RWPE2 (cell line): ENCODE results near the gene INTU.

Experiments
- ATAC-seq: fragments of 200-7000 bp; cut with Tn5 transposase; 3 replicates; pipeline ENCODE4 v1.9.1; 2021; ENCODE audit warnings: low read depth
- DNase-seq: peaks from one replicate; pipeline ENCODE4 v3.0.0-alpha.2; 2020; ENCODE audit warnings: low spot score
- H3K27ac ChIP-seq: fragments of 450-650 bp; 2 replicates; pipeline ENCODE4 v1.5.1; 2017; ENCODE audit warnings: mild to moderate bottlenecking; ENCODE audit not compliant: poor library complexity, severe bottlenecking
- H3K27me3 ChIP-seq: fragments of 250-450 bp; sonication (Bioruptor Pico); 2 replicates; pipeline ENCODE4 v1.5.1; 2021; ENCODE audit warnings: mild to moderate bottlenecking, moderate library complexity; ENCODE audit not compliant: insufficient read depth, poor library complexity, severe bottlenecking
- H3K36me3 ChIP-seq: fragments of 250-450 bp; sonication (Bioruptor Pico); 2 replicates; pipeline ENCODE4 v1.5.1; 2020; ENCODE audit warnings: low read depth, mild to moderate bottlenecking, moderate library complexity
- H3K4me1 ChIP-seq: fragments of 250-450 bp; sonication (Bioruptor Pico); 2 replicates; pipeline ENCODE4 v1.5.1; 2021; ENCODE audit warnings: mild to moderate bottlenecking, moderate library complexity; ENCODE audit not compliant: insufficient read depth, poor library complexity, severe bottlenecking
- H3K4me3 ChIP-seq: fragments of 250-450 bp; sonication (Bioruptor Pico); 2 replicates; pipeline ENCODE4 v1.5.1; 2021; ENCODE audit warnings: mild to moderate bottlenecking, moderate library complexity; ENCODE audit not compliant: severe bottlenecking
- H3K9me3 ChIP-seq: fragments of 250-450 bp; sonication (Bioruptor Pico); 2 replicates; pipeline ENCODE4 v1.5.1; 2021; ENCODE audit warnings: mild to moderate bottlenecking, moderate library complexity; ENCODE audit not compliant: severe bottlenecking
- TF ChIP-seq, protein P1 (sequence below): fragments of 450-650 bp; IDR thresholded peaks from one replicate; pipeline ENCODE4 v1.5.1; 2017; ENCODE audit warnings: mild to moderate bottlenecking, moderate library complexity; ENCODE audit not compliant: poor library complexity, severe bottlenecking

Gene INTU

DNA sequence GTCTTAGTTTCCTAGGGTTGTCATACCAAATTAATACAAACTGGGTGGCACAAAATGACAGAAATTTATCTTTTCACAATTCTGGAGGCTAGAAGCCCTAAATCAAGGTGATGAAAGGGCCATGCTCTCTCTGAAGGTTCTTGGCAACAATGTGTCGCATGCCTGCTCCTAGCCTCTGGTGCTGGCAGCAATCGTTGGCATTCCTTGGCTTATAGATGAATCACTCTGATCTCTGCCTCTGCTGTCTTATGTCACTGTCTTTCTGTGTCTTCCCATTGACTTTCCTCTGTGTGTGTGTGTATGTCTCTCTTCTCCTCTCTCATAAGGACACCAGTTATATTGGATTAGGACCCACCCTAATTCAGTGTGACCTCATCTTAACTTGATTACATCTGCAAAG lies 15.9 kb upstream of the INTU start:
- DNase-seq (no peak), ATAC-seq (peak; percentile 14; the same call in 1 of the 3 replicates)
- H3K36me3 ChIP-seq = no peaks in the 10 kb centered on the region
- no peaks in the 10 kb centered on the region for H3K27me3 ChIP-seq
- no peaks in the 10 kb centered on the region for H3K9me3 ChIP-seq
- H3K27ac ChIP-seq = no peak overlapping the region
- TF ChIP-seq, protein P1, sequence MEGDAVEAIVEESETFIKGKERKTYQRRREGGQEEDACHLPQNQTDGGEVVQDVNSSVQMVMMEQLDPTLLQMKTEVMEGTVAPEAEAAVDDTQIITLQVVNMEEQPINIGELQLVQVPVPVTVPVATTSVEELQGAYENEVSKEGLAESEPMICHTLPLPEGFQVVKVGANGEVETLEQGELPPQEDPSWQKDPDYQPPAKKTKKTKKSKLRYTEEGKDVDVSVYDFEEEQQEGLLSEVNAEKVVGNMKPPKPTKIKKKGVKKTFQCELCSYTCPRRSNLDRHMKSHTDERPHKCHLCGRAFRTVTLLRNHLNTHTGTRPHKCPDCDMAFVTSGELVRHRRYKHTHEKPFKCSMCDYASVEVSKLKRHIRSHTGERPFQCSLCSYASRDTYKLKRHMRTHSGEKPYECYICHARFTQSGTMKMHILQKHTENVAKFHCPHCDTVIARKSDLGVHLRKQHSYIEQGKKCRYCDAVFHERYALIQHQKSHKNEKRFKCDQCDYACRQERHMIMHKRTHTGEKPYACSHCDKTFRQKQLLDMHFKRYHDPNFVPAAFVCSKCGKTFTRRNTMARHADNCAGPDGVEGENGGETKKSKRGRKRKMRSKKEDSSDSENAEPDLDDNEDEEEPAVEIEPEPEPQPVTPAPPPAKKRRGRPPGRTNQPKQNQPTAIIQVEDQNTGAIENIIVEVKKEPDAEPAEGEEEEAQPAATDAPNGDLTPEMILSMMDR = no peak
- no peaks in the 10 kb centered on the region for H3K4me1 ChIP-seq
- H3K4me3 ChIP-seq = no peak overlapping the region

DNA sequence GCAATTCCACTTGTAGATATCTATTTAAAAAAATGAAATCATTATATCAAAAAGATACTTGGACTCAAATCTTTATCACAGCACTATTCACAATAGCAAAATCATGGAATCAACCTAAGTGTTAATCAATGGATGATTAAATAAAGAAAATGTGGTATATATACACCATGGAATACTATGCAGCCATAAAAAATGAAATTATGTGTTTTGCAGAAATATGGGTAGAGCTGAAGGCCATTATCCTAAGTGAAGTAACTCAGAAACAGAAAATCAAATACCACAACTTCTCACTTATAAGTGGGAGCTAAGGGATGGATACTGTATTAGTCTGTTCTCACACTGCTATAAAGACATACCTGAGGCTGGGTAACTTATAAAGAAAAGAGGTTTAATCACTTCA lies 14.3 kb upstream of the INTU start:
- DNase-seq (no peak), ATAC-seq (no peak)
- no peaks in the 10 kb centered on the region for H3K27me3 ChIP-seq
- H3K4me3 ChIP-seq = no peak overlapping the region
- no peaks in the 10 kb centered on the region for H3K9me3 ChIP-seq
- H3K4me1 ChIP-seq = no peaks in the 10 kb centered on the region
- TF ChIP-seq, protein P1 = no peak
- H3K36me3 ChIP-seq = no peaks in the 10 kb centered on the region
- no peak overlapping the region for H3K27ac ChIP-seq

DNA sequence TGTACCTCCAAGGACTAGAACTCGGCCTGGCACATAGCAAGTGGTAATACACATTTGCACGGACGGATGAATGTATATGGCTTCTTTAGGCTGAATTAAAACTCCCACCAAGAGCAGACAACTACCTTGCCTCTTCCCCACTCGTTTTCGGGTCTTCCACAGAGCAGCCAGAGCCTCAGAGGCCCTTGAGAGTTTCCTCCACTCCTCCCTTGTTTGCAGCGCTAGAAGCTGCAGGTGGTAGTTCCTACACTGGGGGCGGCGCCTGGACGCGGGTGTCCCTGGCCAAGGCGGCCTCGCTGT lies 10.2 kb upstream of the INTU start:
- H3K4me3 ChIP-seq = peak overlapping the region; percentile 49
- DNase-seq (no peak), ATAC-seq (no peak)
- no peaks in the 10 kb centered on the region for H3K27me3 ChIP-seq
- H3K36me3 ChIP-seq = no peaks in the 10 kb centered on the region
- no peaks in the 10 kb centered on the region for H3K9me3 ChIP-seq
- H3K27ac ChIP-seq = no peak overlapping the region
- TF ChIP-seq, protein P1 = no peak
- no peaks in the 10 kb centered on the region for H3K4me1 ChIP-seq

DNA sequence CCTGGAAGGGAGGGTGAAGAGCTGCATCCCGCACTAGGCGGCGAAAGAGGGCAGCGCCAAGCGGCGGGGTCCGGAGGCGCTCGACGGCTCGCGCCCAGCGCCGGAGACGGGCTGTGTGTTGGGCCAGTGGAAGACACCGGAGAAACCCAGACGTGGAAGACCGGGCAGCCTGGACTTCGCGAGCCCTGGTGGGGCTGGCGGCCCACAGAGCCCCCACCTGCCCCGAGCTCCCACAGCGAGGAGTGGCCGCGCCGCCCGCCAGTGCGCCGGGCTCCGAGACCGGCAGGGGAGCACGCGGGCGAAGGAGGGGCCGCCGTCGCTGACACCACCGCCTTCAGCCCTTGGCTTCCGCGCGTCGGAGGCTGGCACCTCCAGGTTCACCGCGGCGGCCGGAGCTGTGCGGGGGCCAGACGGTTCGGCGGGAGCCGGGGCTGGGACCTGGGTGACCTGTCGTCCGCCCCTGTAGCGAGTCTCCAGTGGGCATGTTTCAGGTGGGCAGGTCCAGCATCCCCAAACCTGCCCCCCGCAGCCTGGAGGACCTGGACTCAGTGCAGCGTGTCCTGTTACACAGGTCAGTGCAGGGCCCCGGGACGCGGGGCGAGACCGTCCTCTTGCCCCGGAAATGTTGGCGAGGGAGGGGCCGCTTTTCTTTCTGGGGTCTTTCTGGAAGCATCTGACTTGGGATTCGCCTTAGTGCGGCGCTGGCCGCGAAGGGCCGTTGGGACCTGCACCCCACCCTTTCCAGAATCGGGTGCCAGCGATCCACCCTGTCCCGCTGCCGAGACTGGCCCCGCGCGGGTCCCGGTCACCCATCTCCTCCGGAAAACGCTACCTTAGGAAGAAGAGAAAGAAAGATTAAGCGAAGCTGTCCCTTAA lies 9.6 kb upstream of the INTU start:
- H3K9me3 ChIP-seq = no peaks in the 10 kb centered on the region
- no peaks in the 10 kb centered on the region for H3K36me3 ChIP-seq
- H3K27ac ChIP-seq = no peak overlapping the region
- peak overlapping the region; percentile 49 for H3K4me3 ChIP-seq
- no peaks in the 10 kb centered on the region for H3K4me1 ChIP-seq
- ATAC-seq (peak; percentile 94), DNase-seq (peak; percentile 66)
- H3K27me3 ChIP-seq = no peaks in the 10 kb centered on the region
- TF ChIP-seq, protein P1 = peak; percentile 47

DNA sequence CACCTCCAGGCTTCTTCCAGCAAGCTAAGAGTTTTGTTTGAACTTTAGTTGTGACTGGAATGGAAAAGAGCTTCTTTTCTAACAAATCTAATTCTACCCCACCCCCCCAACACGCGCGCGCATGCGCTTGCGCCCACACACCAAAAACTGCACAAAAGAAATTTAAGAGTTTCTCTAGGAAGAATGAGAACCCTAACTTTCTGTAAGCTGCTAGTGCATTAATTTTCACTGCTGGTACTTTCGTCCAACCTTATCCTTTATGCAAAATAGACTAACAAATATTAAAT lies 9.0 kb upstream of the INTU start:
- TF ChIP-seq, protein P1 = no peak
- peak overlapping the region; percentile 49 for H3K4me3 ChIP-seq

More for the DNA sequence above, 9.0 kb upstream of the INTU start:
- Histone ChIP-seq H3K9me3 (no peaks in the 10 kb centered on the region), H3K4me1 (no peaks in the 10 kb centered on the region), H3K27me3 (no peaks in the 10 kb centered on the region), H3K27ac (no peak overlapping the region), H3K36me3 (no peaks in the 10 kb centered on the region)
- ATAC-seq = no peak
- DNase-seq = no peak
